CD4-positive, alpha-beta T cell treated with Interleukin-15 for 4 hours (primary cell): Measurements from ENCODE around the gene DNAJC7.
A peak's percentile ranks its signal among the peaks of the same experiment; 100 is the strongest.
"Not testable (repeated sequence)": the region's sequence is repeated elsewhere in the genome, so short reads cannot be mapped to it uniquely, and the experiment has no call there.

Source experiments
- DNase-seq: peaks from one replicate; pipeline ENCODE4 v3.0.0-alpha.2; 2020; ENCODE audit warnings: low spot score

The DNAJC7 gene

DNA sequence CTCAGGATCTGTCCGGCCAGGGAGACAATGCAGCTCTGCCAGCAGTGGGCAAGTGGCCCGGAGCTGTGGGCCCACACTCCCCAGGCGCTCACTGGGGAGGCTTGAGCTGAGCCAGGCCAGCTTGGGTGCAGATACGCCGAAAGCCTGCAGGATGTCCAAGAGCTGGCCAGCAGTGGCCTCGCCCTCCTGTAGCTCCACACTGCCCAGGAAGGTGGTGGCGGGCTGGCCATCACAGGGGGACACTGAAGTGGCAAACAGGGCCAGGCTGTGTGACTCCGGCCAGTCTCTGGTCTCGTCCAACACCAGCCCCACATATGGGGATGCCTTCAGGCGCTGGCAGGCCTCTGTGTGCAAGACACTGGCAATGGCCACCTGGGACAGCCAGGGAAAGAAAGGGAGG, 23.6 kb upstream of the DNAJC7 start:
- no peak for DNase-seq

DNA sequence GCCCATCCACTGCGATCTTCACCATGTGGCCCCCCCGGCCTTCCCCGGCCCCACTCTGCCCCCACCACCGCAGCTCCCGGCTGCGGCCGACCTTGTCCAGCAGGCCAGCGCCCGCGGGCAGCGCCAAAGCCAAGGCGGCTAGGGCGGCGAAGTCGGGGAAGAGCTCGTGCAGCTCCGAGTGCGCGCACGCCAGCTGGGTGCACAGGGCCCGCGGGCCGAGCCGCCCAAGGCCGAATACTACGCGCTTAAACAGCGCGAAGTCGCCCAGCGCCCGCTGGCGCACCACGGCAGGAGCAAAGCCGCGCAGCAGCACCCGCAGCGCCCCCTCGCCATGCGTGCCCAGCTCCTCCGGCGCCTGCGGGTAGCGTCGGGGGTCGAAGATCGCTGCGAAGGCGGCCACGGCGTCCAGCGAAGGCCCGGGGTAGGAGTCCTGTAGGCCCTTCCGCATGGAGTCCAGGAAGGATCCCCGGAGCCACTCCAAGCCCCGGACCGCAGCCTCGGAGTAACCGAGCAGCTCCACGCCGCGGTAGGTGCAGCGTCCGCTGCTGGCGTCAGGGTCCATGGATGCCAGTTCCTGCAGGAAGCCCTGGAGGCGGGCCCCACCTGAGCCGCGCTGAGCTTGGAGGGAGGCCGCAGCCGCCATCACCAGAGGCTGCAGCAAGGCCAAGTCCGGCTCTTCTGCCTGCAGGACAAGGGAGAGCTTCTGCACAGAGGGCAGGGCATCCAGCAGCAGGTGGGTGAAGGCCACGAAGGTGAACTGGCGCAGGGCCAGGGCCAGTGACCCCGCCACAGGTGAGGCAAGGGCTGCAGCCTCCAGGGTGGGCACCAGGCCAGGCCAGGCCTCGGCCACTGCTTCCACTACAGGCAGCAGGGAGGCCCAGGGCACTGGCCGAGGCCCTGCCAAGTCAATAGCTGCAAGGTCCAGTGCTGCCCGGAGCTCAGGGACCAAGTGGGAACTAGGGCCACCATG, 22.8 kb upstream of the DNAJC7 start:
- DNase-seq = no peak

DNA sequence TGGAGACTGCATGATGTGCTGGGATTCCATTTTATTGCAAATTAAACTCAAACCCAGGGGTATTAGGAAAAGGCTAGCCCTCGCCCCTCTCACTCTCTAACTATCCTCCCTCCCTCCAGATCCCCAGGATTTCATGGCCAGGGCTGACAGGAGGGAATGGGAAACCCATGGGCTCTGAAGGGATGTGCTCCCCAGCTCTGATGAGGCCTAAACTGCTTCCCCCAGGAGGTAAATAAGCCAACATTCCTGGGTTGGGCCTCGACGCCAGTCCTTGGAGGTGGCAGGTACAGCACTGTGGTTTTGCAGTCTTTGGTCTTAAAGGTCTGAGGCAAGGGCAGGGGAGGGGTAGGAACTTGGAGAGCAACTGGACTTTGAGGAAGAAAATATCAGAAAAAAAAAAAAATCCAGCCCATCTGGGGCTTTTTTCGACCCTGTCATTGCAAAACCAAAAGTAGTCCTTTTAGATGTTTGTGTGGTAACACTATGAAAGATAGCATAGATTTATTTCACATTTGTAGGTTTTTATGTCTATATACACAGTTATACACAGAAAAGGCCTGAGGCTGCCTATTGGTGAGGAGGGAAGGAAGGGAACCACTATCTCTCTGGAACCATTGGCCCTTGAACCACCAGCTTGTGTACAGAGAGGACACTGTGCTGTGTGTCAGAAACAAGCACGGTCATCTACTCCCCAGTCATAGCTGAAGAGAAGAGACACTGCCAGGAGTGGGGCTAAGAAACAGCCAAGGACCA, 21.2 kb upstream of the DNAJC7 start:
- DNase-seq = no peak

DNA sequence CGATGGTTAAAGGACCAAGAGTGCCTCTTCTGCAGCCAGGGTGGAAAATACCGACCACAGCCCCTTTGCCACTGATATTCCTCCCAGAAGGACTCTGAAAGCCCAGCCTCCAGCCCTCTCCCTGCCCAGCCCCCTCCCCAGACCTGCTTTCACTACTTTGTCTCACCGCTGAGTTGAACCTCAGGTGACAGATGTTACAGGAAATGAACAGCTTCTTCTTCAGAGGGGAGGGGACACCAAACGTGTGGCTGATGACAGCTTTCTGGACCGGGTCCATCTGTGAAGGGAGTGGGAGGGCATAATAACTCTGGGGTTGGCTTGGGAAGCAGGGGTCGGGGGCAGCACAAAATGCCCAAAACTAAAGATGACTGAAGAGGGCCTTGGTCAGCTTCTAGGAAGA, 16.8 kb upstream of the DNAJC7 start:
- DNase-seq = no peak

DNA sequence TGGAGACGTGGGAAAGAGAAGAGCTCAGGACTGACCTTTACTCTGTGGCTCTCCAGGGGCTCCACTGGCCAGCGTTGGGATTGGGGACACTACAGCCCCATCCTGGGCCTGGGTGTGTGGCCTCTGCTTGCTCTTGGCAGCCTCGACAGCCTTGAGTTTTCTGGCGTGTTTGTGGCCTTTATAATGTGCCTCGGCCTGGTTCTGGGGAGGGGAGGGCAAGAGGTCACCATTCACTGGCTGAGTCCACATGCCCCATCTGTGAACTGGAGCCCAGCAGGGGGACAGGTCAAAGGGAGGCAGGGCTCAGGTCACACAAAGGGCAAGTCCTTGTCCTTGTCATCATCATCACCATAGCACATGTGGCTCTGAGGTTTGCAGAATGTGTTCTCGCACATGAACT, 14.3 kb upstream of the DNAJC7 start:
- no peak for DNase-seq

DNA sequence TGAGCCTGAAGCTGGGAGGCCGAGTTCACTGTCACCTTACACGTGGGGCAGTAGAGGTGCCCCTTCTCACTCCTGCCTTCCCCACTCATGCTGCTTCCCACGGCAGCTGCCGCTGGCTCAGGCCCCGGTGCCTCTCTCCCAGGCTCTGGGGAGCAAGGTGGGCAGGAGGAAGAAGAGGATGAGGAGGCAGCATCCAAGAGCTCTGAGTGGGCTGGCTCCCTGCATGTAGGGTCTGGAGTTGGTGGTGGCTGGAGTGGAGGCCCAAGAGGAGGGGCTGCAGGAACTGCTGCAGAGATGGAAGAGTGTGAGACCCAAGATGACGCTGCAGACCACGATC, 11.5 kb upstream of the DNAJC7 start:
- DNase-seq = no peak

DNA sequence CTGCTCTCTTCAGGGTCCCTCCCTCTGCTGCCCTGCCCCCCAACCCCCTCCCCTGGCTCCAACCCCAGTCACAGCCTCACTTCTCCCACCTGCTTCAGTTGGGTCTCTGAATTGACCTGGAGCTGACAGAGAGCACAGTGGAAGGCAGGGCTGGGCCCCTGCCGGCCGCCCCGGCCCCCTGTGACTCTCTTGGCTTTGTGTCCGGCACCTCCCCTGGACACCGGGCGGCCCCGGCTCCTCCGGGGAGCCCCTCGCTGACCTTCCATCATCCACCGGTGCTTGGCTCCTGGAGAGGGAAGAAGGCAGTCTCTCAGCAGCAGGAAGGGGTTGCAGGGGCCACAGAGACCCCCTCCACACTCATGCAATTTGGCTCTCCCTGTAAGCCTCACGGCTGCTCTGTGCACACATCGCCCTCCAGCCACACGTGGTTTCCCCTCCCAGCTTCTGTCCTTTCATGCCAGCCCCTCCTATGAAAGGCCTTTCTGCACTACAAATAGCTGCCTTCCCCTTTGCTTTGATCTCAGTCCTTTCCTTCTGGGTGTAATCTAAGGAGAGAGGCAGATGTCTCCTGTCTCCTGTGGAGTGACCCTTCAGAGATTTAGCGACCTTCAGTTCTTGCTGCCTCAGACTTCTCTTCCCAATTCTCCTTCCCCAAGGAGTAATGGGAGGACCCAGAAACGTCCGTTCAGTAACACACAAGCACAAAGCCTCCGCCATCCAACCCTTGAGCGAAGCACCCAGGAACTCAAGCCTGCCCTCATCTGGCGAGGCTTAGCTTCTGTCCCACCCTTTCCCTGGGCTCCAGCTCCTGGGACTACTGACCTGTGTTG, 10.9 kb upstream of the DNAJC7 start:
- no peak for DNase-seq

GRCh38 chr17:42027590-42027889, 10.3 kb upstream of the DNAJC7 start:
- no peak for DNase-seq

- DNase-seq = no peak
Observed at GRCh38 chr17:42026857-42027589, 9.8 kb upstream of the DNAJC7 start.

- no peak for DNase-seq
Observed at GRCh38 chr17:42025936-42026335, 8.7 kb upstream of the DNAJC7 start.

DNA sequence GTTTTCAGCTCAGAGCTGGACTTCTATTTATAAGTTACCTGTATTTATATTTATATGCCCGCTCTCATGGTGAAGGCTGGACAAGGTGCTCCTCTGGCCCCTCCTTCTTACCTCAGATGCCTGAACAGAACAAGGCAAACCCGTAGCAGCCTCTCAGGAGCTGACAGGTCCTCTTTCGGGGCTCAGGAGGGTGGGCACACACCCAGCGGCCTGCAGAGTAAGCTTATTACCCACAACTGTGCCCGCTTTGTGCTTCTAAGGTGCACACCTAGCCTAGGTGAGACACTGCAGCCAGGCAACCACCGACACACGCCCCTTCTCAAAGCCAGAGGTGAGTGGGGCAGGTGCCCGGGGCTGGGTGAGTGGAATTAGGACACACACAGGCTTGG, 7.9 kb upstream of the DNAJC7 start:
- no peak for DNase-seq

DNA sequence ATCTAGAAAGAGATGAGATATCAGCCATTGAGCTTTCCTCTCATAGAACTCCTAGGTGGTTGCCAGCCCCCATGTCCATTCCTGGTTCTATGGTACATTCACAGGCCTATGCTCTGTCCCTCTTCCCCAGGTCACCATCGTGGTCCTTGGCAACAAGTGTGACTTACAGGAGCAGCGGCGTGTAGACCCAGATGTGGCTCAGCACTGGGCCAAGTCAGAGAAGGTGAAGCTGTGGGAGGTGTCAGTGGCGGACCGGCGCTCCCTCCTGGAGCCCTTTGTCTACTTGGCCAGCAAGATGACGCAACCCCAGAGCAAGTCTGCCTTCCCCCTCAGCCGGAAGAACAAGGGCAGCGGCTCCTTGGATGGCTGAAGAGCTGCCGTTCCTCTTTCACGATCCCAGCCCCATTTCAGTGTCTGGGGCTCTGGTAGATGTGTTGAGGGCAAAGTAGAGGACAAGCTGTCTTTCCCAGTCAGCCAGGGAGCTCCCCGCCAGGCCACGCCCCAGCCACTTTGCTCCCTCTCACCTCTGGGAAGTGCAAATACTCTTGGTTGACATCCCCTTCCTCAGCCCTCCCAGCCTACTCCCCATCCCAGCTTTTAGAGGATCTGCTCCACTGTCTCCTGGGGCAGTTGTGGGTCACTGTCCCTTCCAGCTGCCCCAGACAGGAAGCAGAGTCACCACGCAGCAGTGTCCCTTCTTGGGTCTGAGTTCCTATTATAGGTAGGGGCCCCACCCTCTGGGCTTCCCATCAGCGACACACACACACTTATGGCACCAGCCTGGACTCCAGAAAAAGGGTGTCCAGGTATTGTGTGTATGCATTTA, 6.5 kb upstream of the DNAJC7 start:
- DNase-seq = no peak

DNA sequence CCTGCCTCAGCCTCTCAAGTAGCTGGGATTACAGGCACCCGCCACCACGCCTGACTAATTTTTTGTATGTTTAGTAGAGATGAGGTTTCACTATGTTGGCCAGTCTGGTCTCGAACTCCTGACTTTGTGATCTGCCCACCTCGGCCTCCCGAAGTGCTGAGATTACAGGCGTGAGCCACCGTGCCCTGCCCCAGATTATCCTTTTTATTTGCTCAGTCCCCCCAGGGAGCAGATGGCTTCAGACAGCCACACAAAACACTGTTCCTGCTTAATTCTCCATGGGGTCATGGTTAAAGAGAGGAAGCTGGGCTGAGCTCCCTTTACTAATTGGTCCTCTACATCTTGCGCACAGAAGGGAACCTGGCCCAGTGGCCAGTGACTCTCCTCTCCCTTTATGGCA, 3.6 kb upstream of the DNAJC7 start:
- not testable (repeated sequence) for DNase-seq

DNA sequence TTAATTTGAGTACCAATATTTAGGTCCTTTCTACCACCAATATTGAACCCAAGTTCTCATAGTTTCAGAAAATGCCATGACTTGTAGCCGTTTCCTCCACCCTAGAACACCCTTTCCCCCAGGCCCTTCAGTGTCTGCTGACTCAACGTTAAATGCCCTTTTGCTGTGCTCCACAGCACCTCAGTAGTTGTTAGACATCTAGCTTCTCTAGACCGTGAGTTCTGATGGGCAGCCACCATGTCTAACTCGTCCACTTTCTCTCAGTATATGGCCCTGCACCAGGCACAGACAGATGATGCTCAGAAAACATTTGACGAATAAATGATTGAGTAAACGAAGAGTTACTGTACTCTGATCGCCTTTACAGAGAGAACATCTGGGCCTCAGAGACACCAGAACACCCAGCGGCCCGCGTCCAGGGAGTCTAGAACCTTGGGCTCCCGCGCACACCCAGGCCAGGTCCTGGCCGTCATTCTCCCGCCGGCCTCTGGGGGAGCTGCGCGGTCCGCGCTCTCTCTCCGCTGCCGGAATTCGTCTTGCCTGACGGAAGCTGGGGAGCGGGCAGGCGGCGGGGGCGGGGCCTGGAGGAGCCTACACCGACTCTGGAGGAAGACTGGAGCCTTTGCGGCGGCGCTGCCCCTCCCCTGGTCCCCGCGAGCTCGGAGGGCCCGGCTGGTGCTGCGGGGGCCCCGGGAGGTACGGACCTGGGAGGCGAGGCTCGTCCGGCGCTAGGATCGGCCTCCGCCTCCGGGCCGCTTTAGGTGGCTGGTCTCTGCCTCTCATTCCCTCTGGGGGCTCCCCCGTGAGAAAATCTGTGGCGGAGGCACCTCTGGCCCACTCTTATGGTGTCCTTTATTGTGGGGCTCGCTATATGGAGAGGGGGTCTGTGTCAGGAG, 2.5 kb upstream of the DNAJC7 start, which contains the start of gene NKIRAS2:
Gene NKIRAS2, plus strand, starts transcription at position 582 of the 896 bp plus-strand sequence. CDS start 1,488 bp downstream, outside the sequence.
- peak; percentile 93 for DNase-seq

GRCh38 chr17:42018988-42019387, 1.7 kb upstream of the DNAJC7 start:
- no peak for DNase-seq

GRCh38 chr17:42018339-42018738, 1.1 kb upstream of the DNAJC7 start:
- no peak for DNase-seq

DNA sequence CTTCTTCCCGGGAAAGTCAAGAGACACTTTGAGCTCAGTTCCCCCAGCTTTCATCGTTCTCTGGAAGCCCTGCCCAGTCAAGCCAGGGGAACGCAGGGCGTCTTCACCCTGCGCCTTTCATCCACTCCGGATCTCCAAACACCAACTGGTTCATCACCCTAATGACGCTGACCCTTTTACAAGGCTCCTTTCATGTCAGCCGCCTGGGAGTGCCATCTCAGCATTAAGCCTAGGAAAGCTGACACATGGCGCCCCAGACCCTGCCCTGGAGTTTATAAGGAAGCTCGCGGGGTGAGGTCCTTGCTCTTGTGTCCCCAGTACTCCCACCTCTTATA, 594 bp upstream of the DNAJC7 start:
- no peak for DNase-seq

GRCh38 chr17:42016411-42016831, 818 bp downstream of the DNAJC7 start:
- DNase-seq = no peak

- not testable (repeated sequence) for DNase-seq
Observed at GRCh38 chr17:42013740-42014139, 3.5 kb downstream of the DNAJC7 start.

DNA sequence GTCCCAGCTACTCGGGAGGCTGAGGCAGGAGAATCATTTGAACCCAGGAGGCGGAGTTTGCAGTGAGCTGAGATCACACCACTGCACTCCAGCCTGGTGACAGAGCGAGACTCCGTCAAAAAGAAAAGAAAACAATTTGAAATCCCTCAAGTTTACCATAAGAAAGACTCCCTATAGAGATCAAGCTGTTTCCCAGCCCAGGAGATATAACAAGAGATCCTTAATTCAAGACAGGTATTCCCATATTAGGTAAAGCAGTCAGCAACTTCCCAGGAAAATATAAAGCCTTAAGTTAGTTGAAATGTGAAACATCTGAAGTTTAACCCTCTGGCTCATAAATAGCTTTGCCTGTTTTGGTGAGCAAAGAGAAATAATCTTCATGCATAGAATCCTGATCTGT, 4.9 kb downstream of the DNAJC7 start:
- DNase-seq = not testable (repeated sequence)
